Osteocyte (in vitro differentiated cells): ENCODE results near the gene POLD2. TPM values are rescaled to one million over a fixed set of nuclear protein-coding genes. Genes with fewer than 3 reads are reported as not detected.

Source experiments
- DNase-seq: peaks from one replicate; pipeline ENCODE4 v3.0.0; 2021; ENCODE audit warnings: mixed read lengths; ENCODE audit not compliant: unreplicated experiment; ENCODE audit errors: extremely low spot score
- H3K27ac Mint-ChIP-seq: one replicate; pipeline ENCODE4 v1.8.0; 2021; ENCODE audit warnings: mild to moderate bottlenecking, mixed read lengths; ENCODE audit not compliant: unreplicated experiment
- H3K27me3 Mint-ChIP-seq: one replicate; pipeline ENCODE4 v1.8.0; 2021; ENCODE audit warnings: mixed read lengths; ENCODE audit not compliant: unreplicated experiment
- H3K36me3 Mint-ChIP-seq: one replicate; pipeline ENCODE4 v1.8.0; 2021; ENCODE audit warnings: mixed read lengths; ENCODE audit not compliant: unreplicated experiment
- H3K4me1 Mint-ChIP-seq: one replicate; pipeline ENCODE4 v1.8.0; 2021; ENCODE audit warnings: mixed read lengths; ENCODE audit not compliant: unreplicated experiment
- H3K4me3 Mint-ChIP-seq: one replicate; pipeline ENCODE4 v1.8.0; 2021; ENCODE audit warnings: mild to moderate bottlenecking, moderate library complexity, mixed read lengths; ENCODE audit not compliant: unreplicated experiment
- H3K9me3 Mint-ChIP-seq: one replicate; pipeline ENCODE4 v1.8.0; 2021; ENCODE audit warnings: mixed read lengths; ENCODE audit not compliant: unreplicated experiment
- CTCF ChIP-seq: fragments of 200-600 bp; sonication (generic); IDR thresholded peaks from 2 replicates; pipeline ENCODE4 v1.5.0; 2021; ENCODE audit warnings: antibody characterized with exemption, mild to moderate bottlenecking, moderate library complexity
- total RNA-seq: library from RNA; stranded (reverse); gene quantifications from 2 replicates; pipeline ENCODE4 v1.2.1, GENCODE V29; 2021

Gene POLD2
- total RNA-seq, 1 donor from 2014 or later = 59.2 TPM

- no peak for DNase-seq
- no peak overlapping the region for H3K4me3 Mint-ChIP-seq
- no peak for TF ChIP-seq CTCF
- H3K36me3 Mint-ChIP-seq = peaks cover 31% of the 10 kb centered on the region
- peaks cover 31% of the 10 kb centered on the region for H3K4me1 Mint-ChIP-seq
- H3K9me3 Mint-ChIP-seq = no peaks in the 10 kb centered on the region
- peak overlapping the region; percentile 31 for H3K27ac Mint-ChIP-seq
- H3K27me3 Mint-ChIP-seq = no peaks in the 10 kb centered on the region
Measured at GRCh38 chr7:44109991-44110390, 13.4 kb downstream of the POLD2 start.

GRCh38 chr7:44108768-44109750 lies 14.3 kb downstream of the POLD2 start:
- no peak for TF ChIP-seq CTCF

GRCh38 chr7:44107961-44108767 lies 15.2 kb downstream of the POLD2 start:
- peaks cover 36% of the 10 kb centered on the region for H3K4me1 Mint-ChIP-seq
- TF ChIP-seq CTCF = no peak
- H3K27ac Mint-ChIP-seq = no peak overlapping the region
- no peaks in the 10 kb centered on the region for H3K27me3 Mint-ChIP-seq
- peaks cover 26% of the 10 kb centered on the region for H3K36me3 Mint-ChIP-seq
- no peaks in the 10 kb centered on the region for H3K9me3 Mint-ChIP-seq
- no peak for DNase-seq
- H3K4me3 Mint-ChIP-seq = peak overlapping the region; percentile 54

More at GRCh38 chr7:44108768-44109750, 14.3 kb downstream of the POLD2 start:
- Mint-ChIP-seq H3K4me1 (peaks cover 30% of the 10 kb centered on the region), H3K9me3 (no peaks in the 10 kb centered on the region), H3K4me3 (peak overlapping the region; percentile 54), H3K27ac (peak overlapping the region; percentile 14), H3K27me3 (no peaks in the 10 kb centered on the region), H3K36me3 (peaks cover 31% of the 10 kb centered on the region)
- no peak for DNase-seq

- H3K9me3 Mint-ChIP-seq = no peaks in the 10 kb centered on the region
- peak overlapping the region; percentile 56 for H3K27ac Mint-ChIP-seq
- no peak for TF ChIP-seq CTCF
- H3K27me3 Mint-ChIP-seq = no peaks in the 10 kb centered on the region
- no peak for DNase-seq
- H3K4me3 Mint-ChIP-seq = peak overlapping the region; percentile 51
- H3K36me3 Mint-ChIP-seq = peaks cover 24% of the 10 kb centered on the region
- peaks cover 44% of the 10 kb centered on the region for H3K4me1 Mint-ChIP-seq
Measured at GRCh38 chr7:44107116-44107960, 16.0 kb downstream of the POLD2 start.
